ENCODE data around the gene VPS4A. TPM values are rescaled to one million over a fixed set of nuclear protein-coding genes. Genes with fewer than 3 reads are reported as not detected.

VPS4A gene
- total RNA-seq (48.0 TPM), polyA plus RNA-seq (10 to 100 TPM; 26.8 to 35.2 (median 34.4) TPM)

DNA sequence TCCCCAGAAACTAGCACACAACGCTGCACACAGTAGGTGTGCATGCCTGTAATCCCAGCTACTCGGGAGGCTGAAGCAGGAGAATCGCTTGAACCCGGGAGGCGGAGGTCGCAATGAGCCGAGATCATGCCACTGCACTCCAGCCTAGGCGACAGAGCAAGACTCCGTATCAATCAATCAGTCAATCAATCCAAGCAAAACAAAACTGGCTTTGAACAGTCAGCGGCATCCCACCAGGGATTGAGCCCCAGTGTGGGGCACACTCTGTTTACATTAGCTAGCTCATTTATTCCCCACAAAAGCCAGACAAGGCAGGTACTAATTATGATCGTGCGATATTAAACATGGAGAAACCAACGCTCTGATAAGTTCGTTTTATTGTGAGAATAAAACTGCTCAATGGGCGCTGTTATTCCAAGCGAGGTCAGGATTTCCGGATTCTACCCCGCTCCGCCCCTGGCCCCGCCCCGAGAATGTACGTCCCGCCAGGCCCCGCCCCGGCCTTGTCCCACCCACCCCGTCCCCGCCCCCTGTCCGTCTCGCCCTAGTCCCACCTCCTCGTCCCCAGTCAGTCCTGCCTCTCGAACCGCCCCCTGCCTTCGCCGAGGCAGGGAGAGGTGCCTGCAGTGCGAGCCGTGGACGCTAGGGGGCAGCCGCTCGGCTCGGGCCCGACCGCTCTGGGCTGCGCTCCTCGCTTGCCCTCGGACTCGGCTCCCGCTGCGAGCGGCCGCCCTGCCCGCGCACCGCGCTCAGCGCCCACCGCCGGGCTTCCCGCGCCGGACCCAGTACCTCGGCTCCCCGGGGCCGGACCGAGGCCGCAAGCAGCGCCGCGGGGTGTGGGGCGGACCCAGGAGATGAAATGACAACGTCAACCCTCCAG is at the start of gene VPS4A:
VPS4A (plus strand) TSS at position 698 of the 880 bp plus-strand sequence; CDS start at position 860, 162 bp downstream.
- H3K27me3 Mint-ChIP-seq = no peaks in the 10 kb centered on the region
- H3K4me3 Mint-ChIP-seq = peak within 1 kb of the TSS; percentile 94 to 99 (median 98)
- peaks cover 23% of the 10 kb centered on the region for H3K4me1 ChIP-seq (ENCODE audit: control insufficient read depth, insufficient read depth, low read length, poor library complexity, severe bottlenecking)
- H3K36me3 Mint-ChIP-seq = peaks cover 2% of the 10 kb centered on the region
- peak; percentile 98 to 99 for ATAC-seq (ENCODE audit: low read depth in 2 of 2)
- H3K36me3 ChIP-seq (ENCODE audit: control insufficient read depth, insufficient read depth, low read length) = peaks cover 20% of the 10 kb centered on the region
- H3K4me3 ChIP-seq (ENCODE audit: low read depth, low read length) = peak within 1 kb of the TSS; percentile 96
- peak within 1 kb of the TSS; percentile 77 for H3K27ac ChIP-seq (ENCODE audit: insufficient read depth, low read length, poor library complexity, severe bottlenecking)
- peak within 1 kb of the TSS; percentile 92 to 95 (median 94) for H3K27ac Mint-ChIP-seq
- peak; percentile 96 to 97 (median 97) for DNase-seq
- H3K9me3 Mint-ChIP-seq = peaks cover 0 to 2% (median 0%) of the 10 kb centered on the region in 7 donors
- H3K4me1 Mint-ChIP-seq = peaks cover 8 to 40% (median 22%) of the 10 kb centered on the region in 4 donors
- no peaks in the 10 kb centered on the region for H3K27me3 ChIP-seq (ENCODE audit: control insufficient read depth, insufficient read depth, low read length)
- H3K9me3 ChIP-seq (ENCODE audit: control insufficient read depth in 2 of 2, low read length in 2 of 2) = no peaks in the 10 kb centered on the region

DNA sequence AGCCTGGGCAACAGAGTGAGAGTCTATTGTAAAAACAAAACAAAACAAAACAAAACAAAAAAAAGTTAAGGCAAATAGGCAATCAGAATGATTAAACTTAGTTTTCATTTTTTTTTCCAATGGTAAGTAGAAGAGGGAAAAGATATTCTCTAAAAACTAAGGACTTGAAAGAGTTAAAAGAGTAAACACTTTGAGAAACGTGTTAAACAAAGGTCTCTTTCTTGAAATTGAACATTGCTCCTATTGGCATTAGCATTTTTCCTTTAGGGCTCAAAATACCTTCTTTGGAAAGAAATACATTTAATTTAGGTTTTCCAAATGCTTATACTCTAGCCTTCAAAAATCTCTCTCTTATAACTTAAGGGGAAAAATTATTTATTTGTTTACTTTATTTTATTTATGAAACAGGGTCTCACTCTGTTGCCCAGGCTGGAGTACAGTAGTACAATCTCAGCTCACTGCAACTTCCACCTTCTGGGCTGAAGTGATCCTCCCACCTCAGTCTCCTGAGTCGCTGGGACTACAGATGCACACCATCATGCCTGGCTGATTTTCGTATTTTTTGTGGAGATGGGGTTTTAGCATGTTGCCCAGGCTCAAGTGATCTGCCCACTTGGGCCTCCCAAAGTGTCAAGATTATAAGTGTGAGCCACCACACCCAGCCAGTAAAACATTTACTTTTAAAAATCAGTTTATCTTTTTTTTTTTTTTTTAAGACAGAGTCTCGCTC is 44.7 kb upstream of the VPS4A start:
- peaks cover 23% of the 10 kb centered on the region for H3K36me3 ChIP-seq (ENCODE audit: control insufficient read depth, insufficient read depth, low read length)
- no peak overlapping the region for H3K4me3 Mint-ChIP-seq
- no peak overlapping the region for H3K27ac ChIP-seq (ENCODE audit: insufficient read depth, low read length, poor library complexity, severe bottlenecking)
- H3K27me3 Mint-ChIP-seq = no peaks in the 10 kb centered on the region
- no peaks in the 10 kb centered on the region for H3K4me1 ChIP-seq (ENCODE audit: control insufficient read depth, insufficient read depth, low read length, poor library complexity, severe bottlenecking)
- H3K9me3 Mint-ChIP-seq = no peaks in the 10 kb centered on the region
- H3K4me1 Mint-ChIP-seq = peaks cover 0 to 4% (median under 1%) of the 10 kb centered on the region in 4 donors
- DNase-seq = no peak
- H3K27ac Mint-ChIP-seq = no peak overlapping the region
- no peak for ATAC-seq (ENCODE audit: low read depth in 2 of 2)
- no peak overlapping the region for H3K4me3 ChIP-seq (ENCODE audit: low read depth, low read length)
- H3K36me3 Mint-ChIP-seq = peaks cover 18% of the 10 kb centered on the region
- H3K27me3 ChIP-seq (ENCODE audit: control insufficient read depth, insufficient read depth, low read length) = no peaks in the 10 kb centered on the region
- no peaks in the 10 kb centered on the region for H3K9me3 ChIP-seq (ENCODE audit: control insufficient read depth in 2 of 2, low read length in 2 of 2)

- ATAC-seq (ENCODE audit: low read depth in 2 of 2) = no peak
- H3K27ac Mint-ChIP-seq = no peak overlapping the region
Observed at GRCh38 chr16:69267633-69268032, 43.5 kb upstream of the VPS4A start.

DNA sequence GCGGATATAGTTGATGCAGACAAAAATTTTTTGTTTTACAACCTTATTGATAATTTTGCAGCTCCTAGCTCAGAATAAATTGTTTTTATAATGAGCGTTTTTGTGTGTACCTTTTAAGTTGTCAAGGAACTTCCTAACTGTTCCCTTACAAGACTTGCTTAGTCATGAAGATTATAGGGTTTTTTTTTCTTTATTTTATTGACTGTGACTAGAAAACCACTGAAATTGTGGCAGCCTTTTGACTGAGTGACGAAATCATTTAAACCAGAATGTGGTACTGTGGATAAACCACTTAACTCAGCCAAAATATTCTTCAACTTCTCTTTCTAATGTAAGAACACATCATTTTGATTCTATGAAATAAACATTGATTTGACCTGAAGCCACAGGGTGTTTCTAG is 40.8 kb upstream of the VPS4A start:
- H3K36me3 Mint-ChIP-seq = peaks cover 10% of the 10 kb centered on the region
- no peaks in the 10 kb centered on the region for H3K4me1 ChIP-seq (ENCODE audit: control insufficient read depth, insufficient read depth, low read length, poor library complexity, severe bottlenecking)
- no peaks in the 10 kb centered on the region for H3K27me3 ChIP-seq (ENCODE audit: control insufficient read depth, insufficient read depth, low read length)
- DNase-seq = no peak
- H3K27me3 Mint-ChIP-seq = no peaks in the 10 kb centered on the region
- no peak overlapping the region for H3K4me3 ChIP-seq (ENCODE audit: low read depth, low read length)
- ATAC-seq (ENCODE audit: low read depth in 2 of 2) = no peak
- peaks cover 0 to 2% (median 0%) of the 10 kb centered on the region in 4 donors for H3K4me1 Mint-ChIP-seq
- H3K36me3 ChIP-seq (ENCODE audit: control insufficient read depth, insufficient read depth, low read length) = peaks cover 9% of the 10 kb centered on the region
- H3K4me3 Mint-ChIP-seq = no peak overlapping the region
- H3K9me3 ChIP-seq (ENCODE audit: control insufficient read depth in 2 of 2, low read length in 2 of 2) = no peaks in the 10 kb centered on the region
- H3K27ac Mint-ChIP-seq = peak overlapping the region in 1 of 3 donors; percentile 13
- no peak overlapping the region for H3K27ac ChIP-seq (ENCODE audit: insufficient read depth, low read length, poor library complexity, severe bottlenecking)
- no peaks in the 10 kb centered on the region for H3K9me3 Mint-ChIP-seq

More at GRCh38 chr16:69267633-69268032, 43.5 kb upstream of the VPS4A start:
- no peaks in the 10 kb centered on the region for H3K27me3 ChIP-seq (ENCODE audit: control insufficient read depth, insufficient read depth, low read length)
- Mint-ChIP-seq H3K27me3 (no peaks in the 10 kb centered on the region), H3K36me3 (peaks cover 14% of the 10 kb centered on the region), H3K9me3 (no peaks in the 10 kb centered on the region), H3K4me3 (no peak overlapping the region), H3K4me1 (peaks cover 0 to 4% (median under 1%) of the 10 kb centered on the region in 4 donors)
- DNase-seq = no peak
- H3K27ac ChIP-seq (ENCODE audit: insufficient read depth, low read length, poor library complexity, severe bottlenecking) = no peak overlapping the region
- H3K9me3 ChIP-seq (ENCODE audit: control insufficient read depth in 2 of 2, low read length in 2 of 2) = no peaks in the 10 kb centered on the region
- no peaks in the 10 kb centered on the region for H3K4me1 ChIP-seq (ENCODE audit: control insufficient read depth, insufficient read depth, low read length, poor library complexity, severe bottlenecking)
- H3K36me3 ChIP-seq (ENCODE audit: control insufficient read depth, insufficient read depth, low read length) = peaks cover 17% of the 10 kb centered on the region
- H3K4me3 ChIP-seq (ENCODE audit: low read depth, low read length) = no peak overlapping the region

DNA sequence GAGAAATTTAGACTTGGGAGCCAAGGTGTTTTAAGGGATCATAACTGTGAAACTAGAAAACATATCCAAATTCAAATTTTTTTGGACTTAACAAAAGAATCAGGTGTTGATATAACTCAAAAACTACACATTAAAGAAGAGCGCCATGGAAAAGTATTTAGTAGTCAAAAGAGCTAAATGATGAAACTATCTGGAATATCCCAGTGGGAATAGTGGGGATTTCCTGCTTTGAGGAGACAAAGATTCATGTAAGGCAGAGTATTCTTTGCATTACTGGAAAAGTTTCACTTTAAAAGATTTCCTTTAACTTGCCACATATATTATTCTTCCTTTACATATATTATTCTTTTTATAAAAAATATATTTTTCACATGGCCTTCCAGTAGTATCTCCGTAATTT is 40.3 kb upstream of the VPS4A start:
- peaks cover 10% of the 10 kb centered on the region for H3K36me3 Mint-ChIP-seq
- no peak overlapping the region for H3K27ac ChIP-seq (ENCODE audit: insufficient read depth, low read length, poor library complexity, severe bottlenecking)
- H3K9me3 Mint-ChIP-seq = no peaks in the 10 kb centered on the region
- DNase-seq = no peak
- peaks cover 9% of the 10 kb centered on the region for H3K36me3 ChIP-seq (ENCODE audit: control insufficient read depth, insufficient read depth, low read length)
- H3K4me1 Mint-ChIP-seq = peaks cover 0 to 2% (median 0%) of the 10 kb centered on the region in 4 donors
- H3K9me3 ChIP-seq (ENCODE audit: control insufficient read depth in 2 of 2, low read length in 2 of 2) = no peaks in the 10 kb centered on the region
- H3K4me3 Mint-ChIP-seq = no peak overlapping the region
- H3K27me3 Mint-ChIP-seq = no peaks in the 10 kb centered on the region
- H3K4me3 ChIP-seq (ENCODE audit: low read depth, low read length) = no peak overlapping the region
- peak overlapping the region in 1 of 3 donors; percentile 13 for H3K27ac Mint-ChIP-seq
- no peak for ATAC-seq (ENCODE audit: low read depth in 2 of 2)
- H3K27me3 ChIP-seq (ENCODE audit: control insufficient read depth, insufficient read depth, low read length) = no peaks in the 10 kb centered on the region
- H3K4me1 ChIP-seq (ENCODE audit: control insufficient read depth, insufficient read depth, low read length, poor library complexity, severe bottlenecking) = no peaks in the 10 kb centered on the region

DNA sequence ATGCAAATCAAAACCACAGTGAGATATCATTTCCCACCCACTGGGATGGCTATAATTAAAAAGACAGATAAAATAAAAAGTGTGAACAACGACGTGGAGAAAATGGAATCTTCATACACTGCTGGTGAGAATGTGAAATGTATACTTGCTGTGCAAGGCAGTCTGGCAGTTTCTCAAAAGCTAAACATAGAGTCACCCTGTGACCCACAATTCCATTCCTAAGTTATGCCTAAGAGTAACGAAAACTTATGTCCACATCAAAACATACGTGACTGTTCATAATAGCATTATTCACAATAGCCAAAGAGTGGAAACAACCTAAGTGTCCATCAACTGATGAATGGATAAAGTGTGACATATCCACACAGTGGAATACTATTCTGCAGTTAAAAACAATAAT is 38.1 kb upstream of the VPS4A start:
- Histone ChIP-seq H3K4me1 (ENCODE audit: control insufficient read depth, insufficient read depth, low read length, poor library complexity, severe bottlenecking) (no peaks in the 10 kb centered on the region), H3K27me3 (ENCODE audit: control insufficient read depth, insufficient read depth, low read length) (no peaks in the 10 kb centered on the region), H3K27ac (ENCODE audit: insufficient read depth, low read length, poor library complexity, severe bottlenecking) (no peak overlapping the region), H3K36me3 (ENCODE audit: control insufficient read depth, insufficient read depth, low read length) (peaks cover 5% of the 10 kb centered on the region), H3K4me3 (ENCODE audit: low read depth, low read length) (no peak overlapping the region), H3K9me3 (ENCODE audit: control insufficient read depth in 2 of 2, low read length in 2 of 2) (no peaks in the 10 kb centered on the region)
- ATAC-seq (ENCODE audit: low read depth in 2 of 2) (no peak), DNase-seq (no peak)
- H3K9me3 Mint-ChIP-seq = no peaks in the 10 kb centered on the region
- H3K36me3 Mint-ChIP-seq = peaks cover 10% of the 10 kb centered on the region
- no peak overlapping the region for H3K27ac Mint-ChIP-seq
- H3K27me3 Mint-ChIP-seq = no peaks in the 10 kb centered on the region
- peaks cover 0 to 2% (median 0%) of the 10 kb centered on the region in 4 donors for H3K4me1 Mint-ChIP-seq
- no peak overlapping the region for H3K4me3 Mint-ChIP-seq

DNA sequence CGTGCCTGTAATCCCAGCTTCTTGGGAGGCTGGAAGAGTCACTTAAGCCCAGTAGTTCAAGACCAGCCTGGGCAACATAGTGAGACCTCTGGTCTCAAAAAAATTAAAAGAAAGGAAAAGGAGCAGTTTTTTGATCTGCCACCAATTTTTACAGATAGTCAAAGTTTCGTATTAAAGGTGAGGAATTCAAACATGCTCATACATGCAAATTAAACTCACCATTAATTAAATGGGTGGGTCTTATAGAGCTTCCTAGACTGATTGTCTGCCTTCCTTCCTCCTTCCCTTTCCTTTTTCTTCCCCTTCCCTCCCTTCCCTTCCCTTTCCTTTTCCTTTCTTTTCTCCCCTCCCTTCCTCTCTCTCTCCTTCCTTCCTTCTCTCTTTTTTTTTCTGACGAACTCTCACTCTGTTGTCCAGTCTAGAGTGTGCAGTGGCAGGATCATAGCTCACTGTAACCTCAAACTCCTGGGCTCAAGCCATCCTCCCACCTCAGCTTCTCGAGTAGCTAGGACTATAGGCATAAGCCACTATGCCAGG is 36.4 kb upstream of the VPS4A start:
- peaks cover 5% of the 10 kb centered on the region for H3K36me3 ChIP-seq (ENCODE audit: control insufficient read depth, insufficient read depth, low read length)
- no peak overlapping the region for H3K27ac ChIP-seq (ENCODE audit: insufficient read depth, low read length, poor library complexity, severe bottlenecking)
- Mint-ChIP-seq H3K27ac (peak overlapping the region in 1 of 3 donors; percentile 63), H3K36me3 (peaks cover 8% of the 10 kb centered on the region), H3K9me3 (no peaks in the 10 kb centered on the region), H3K4me1 (peaks cover 0 to 2% (median 0%) of the 10 kb centered on the region in 4 donors), H3K27me3 (no peaks in the 10 kb centered on the region), H3K4me3 (no peak overlapping the region)
- DNase-seq (no peak), ATAC-seq (ENCODE audit: low read depth in 2 of 2) (no peak)
- H3K9me3 ChIP-seq (ENCODE audit: control insufficient read depth in 2 of 2, low read length in 2 of 2) = no peaks in the 10 kb centered on the region
- H3K4me3 ChIP-seq (ENCODE audit: low read depth, low read length) = no peak overlapping the region
- no peaks in the 10 kb centered on the region for H3K4me1 ChIP-seq (ENCODE audit: control insufficient read depth, insufficient read depth, low read length, poor library complexity, severe bottlenecking)
- no peaks in the 10 kb centered on the region for H3K27me3 ChIP-seq (ENCODE audit: control insufficient read depth, insufficient read depth, low read length)
